Body of pancreas (tissue), 4 donors: Measurements from ENCODE around the gene PRAME. TPM values are rescaled to one million over a fixed set of nuclear protein-coding genes. Genes with fewer than 3 reads are reported as not detected.

Source experiments
- ATAC-seq: fragments of 150-250 bp; one replicate; pipeline ENCODE4 v1.9.1; 2016
- DNase-seq, 4 donors: peaks; one replicate each; pipeline ENCODE4 v3.0.0-alpha.2; 2019
- H3K27ac ChIP-seq, 4 donors: fragments of 200-600 bp; sonication (generic); 1 replicate in 3 of 4; 2 replicates in 1 of 4; pipeline versions ENCODE4 v1.5.1 to v1.6.1; 2016 to 2019; ENCODE audit warnings: mild to moderate bottlenecking in 1 of 4, mixed read lengths in 1 of 4, moderate library complexity in 1 of 4
- H3K27me3 ChIP-seq, 2 donors: fragments of 200-600 bp; sonication (generic); one replicate each; pipeline ENCODE4 v1.6.0; 2016; ENCODE audit warnings: mild to moderate bottlenecking in 1 of 2
- H3K36me3 ChIP-seq, 2 donors: fragments of 200-600 bp; sonication (generic); replicated peaks in 1 of 2; 2 replicates each; pipeline ENCODE4 v1.5.1; 2016; ENCODE audit warnings: low read depth in 2 of 2; ENCODE audit not compliant: insufficient read depth in 1 of 2
- H3K4me1 ChIP-seq: fragments of 200-600 bp; sonication (generic); one replicate; pipeline ENCODE4 v1.6.0; 2016
- H3K4me3 ChIP-seq, 2 donors: fragments of 200-600 bp; sonication (generic); 1 replicate in 1 of 2; 2 replicates in 1 of 2; pipeline ENCODE4 v1.5.1; 2016 to 2019
- H3K9me3 ChIP-seq, 3 donors: fragments of 200-600 bp; sonication (generic); 1 replicate in 2 of 3; 2 replicates in 1 of 3; pipeline ENCODE4 v1.5.1; 2016
- POLR2A ChIP-seq, 3 donors: fragments of 450-650 bp; IDR thresholded peaks; one replicate each; pipeline ENCODE4 v1.6.1; 2016; ENCODE audit warnings: antibody characterized with exemption in 3 of 3, mild to moderate bottlenecking in 2 of 3
- WGBS, 2 donors: methylation state at CpG; one replicate each; pipeline ENCODE4 v1.1.5; 2017; 5-methylcytosine and 5-hydroxymethylcytosine counted together
- intact Hi-C: fragments of 100-400 bp; cut with DNase I; formaldehyde crosslinking; loops from one replicate; pipeline ENCODE4 v1.15.1; 2023
- total RNA-seq, 2 donors: library from RNA; depleted of rRNA; stranded (reverse); fragments of >200 nt; gene quantifications; one replicate each; pipeline ENCODE4 v1.1.0, GENCODE V29; 2016
- TF ChIP-seq, protein P1 (sequence below), 7 experiments: fragments of 450-650 bp in 4 of 7; fragments of 200-600 bp in 3 of 7; sonication (generic) in 3 of 7; IDR thresholded peaks; one replicate each; pipeline ENCODE4 v1.5.1; 2016 to 2019; ENCODE audit warnings: antibody characterized with exemption in 7 of 7

Gene PRAME
- total RNA-seq, 2 donors from 2014 or later: not detected

DNA sequence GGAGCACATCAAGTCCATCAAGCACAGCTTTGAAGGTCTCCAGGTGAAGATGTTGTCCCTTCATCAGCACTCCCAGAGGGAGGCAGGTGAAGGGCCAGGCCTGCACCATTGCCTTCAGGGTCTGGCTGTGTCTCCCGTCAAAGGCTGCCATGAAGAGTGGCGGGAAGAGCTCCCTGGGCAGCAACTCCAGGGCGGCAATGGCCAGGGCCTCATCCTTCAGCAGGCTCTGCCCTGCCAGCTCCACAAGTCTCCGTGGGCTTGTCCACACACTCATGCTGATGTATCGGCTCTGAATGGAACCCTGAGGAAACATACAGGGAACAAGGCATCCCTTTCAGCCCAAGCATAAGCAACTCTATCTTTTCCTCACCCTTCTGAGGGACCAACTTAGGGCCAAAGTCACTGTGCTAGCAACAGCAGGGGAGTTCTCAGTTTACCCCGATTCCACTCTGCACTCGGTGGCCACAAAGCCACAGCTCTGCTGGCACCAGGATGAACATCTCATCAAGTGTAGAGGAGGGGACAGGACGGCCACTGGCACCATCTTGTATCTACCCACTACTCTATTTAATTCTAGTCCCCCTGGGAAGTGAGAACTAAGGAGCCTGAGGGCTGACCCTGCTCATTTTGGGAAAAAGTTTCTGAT, 8.2 kb downstream of the PRAME start:
- Histone ChIP-seq H3K9me3 (no peaks in the 10 kb centered on the region), H3K27ac (no peak overlapping the region), H3K36me3 (no peaks in the 10 kb centered on the region), H3K4me1 (no peaks in the 10 kb centered on the region), H3K4me3 (no peak overlapping the region), H3K27me3 (no peaks in the 10 kb centered on the region)
- intact Hi-C loops: no loop called here
- 78 to 81% methylated on average over 5 to 6 of the region's 8 CpGs for WGBS, 2 donors
- DNase-seq: no peak
- TF ChIP-seq, protein P1, sequence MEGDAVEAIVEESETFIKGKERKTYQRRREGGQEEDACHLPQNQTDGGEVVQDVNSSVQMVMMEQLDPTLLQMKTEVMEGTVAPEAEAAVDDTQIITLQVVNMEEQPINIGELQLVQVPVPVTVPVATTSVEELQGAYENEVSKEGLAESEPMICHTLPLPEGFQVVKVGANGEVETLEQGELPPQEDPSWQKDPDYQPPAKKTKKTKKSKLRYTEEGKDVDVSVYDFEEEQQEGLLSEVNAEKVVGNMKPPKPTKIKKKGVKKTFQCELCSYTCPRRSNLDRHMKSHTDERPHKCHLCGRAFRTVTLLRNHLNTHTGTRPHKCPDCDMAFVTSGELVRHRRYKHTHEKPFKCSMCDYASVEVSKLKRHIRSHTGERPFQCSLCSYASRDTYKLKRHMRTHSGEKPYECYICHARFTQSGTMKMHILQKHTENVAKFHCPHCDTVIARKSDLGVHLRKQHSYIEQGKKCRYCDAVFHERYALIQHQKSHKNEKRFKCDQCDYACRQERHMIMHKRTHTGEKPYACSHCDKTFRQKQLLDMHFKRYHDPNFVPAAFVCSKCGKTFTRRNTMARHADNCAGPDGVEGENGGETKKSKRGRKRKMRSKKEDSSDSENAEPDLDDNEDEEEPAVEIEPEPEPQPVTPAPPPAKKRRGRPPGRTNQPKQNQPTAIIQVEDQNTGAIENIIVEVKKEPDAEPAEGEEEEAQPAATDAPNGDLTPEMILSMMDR (IDR thresholded peaks at IDR 0.05): no peak
- no peak for TF ChIP-seq POLR2A (IDR thresholded peaks at IDR 0.05)
- no peak for ATAC-seq

DNA sequence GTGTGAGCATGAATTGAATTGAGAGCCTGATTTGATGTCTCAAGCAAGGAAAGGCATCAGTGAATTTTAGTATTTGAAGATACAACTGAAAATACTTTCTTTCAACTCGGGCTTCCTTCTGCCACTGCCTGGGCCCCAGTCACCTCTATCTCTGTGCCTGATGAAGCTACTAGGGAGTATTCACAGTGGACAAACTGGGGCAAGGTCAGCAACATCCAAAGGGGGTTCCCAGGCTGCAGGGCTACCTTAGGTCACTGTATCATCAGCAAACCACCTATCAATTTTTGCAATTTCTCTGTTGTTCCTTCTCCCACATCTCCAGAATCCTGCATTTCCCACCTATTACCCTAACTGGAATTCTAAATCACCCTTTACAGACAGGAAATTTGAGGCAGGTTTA, 10.2 kb downstream of the PRAME start:
- no peaks in the 10 kb centered on the region for H3K36me3 ChIP-seq
- no peaks in the 10 kb centered on the region for H3K9me3 ChIP-seq
- no peak overlapping the region for H3K4me3 ChIP-seq
- H3K27me3 ChIP-seq: no peaks in the 10 kb centered on the region
- intact Hi-C loops: no loop called here
- WGBS, 2 donors: 47 to 57% methylated on average over 1 of the region's 1 CpG
- TF ChIP-seq, protein P1 (IDR thresholded peaks at IDR 0.05): no peak
- no peak for TF ChIP-seq POLR2A (IDR thresholded peaks at IDR 0.05)
- ATAC-seq (no peak), DNase-seq (no peak)
- H3K4me1 ChIP-seq: no peaks in the 10 kb centered on the region
- no peak overlapping the region for H3K27ac ChIP-seq

DNA sequence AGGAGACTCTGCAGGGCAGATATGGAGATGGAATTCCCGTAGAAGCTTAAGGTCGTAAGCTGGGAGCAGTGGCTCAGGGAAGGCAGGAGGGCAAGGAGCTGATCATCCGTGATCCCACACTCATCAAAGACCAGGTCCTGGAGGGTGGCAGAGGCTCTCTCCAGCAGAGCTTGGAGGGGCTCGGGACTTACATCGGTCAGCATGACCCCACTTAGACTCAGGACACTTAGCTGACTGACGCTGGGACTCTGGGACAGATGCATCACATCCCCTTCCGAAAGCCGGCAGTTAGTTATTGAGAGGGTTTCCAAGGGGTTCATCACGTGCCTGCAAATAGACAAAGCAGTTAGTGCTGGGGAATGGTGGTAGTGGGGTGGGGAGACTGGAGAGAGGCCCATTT, 10.7 kb downstream of the PRAME start:
- Histone ChIP-seq H3K9me3 (no peaks in the 10 kb centered on the region), H3K27me3 (no peaks in the 10 kb centered on the region), H3K27ac (no peak overlapping the region), H3K4me3 (no peak overlapping the region), H3K36me3 (no peaks in the 10 kb centered on the region), H3K4me1 (no peaks in the 10 kb centered on the region)
- ATAC-seq (no peak), DNase-seq (no peak)
- TF ChIP-seq, protein P1 (IDR thresholded peaks at IDR 0.05): no peak
- TF ChIP-seq POLR2A (IDR thresholded peaks at IDR 0.05): no peak
- intact Hi-C loops: no loop called here
- 61 to 68% methylated on average over 4 to 8 of the region's 9 CpGs for WGBS, 2 donors

DNA sequence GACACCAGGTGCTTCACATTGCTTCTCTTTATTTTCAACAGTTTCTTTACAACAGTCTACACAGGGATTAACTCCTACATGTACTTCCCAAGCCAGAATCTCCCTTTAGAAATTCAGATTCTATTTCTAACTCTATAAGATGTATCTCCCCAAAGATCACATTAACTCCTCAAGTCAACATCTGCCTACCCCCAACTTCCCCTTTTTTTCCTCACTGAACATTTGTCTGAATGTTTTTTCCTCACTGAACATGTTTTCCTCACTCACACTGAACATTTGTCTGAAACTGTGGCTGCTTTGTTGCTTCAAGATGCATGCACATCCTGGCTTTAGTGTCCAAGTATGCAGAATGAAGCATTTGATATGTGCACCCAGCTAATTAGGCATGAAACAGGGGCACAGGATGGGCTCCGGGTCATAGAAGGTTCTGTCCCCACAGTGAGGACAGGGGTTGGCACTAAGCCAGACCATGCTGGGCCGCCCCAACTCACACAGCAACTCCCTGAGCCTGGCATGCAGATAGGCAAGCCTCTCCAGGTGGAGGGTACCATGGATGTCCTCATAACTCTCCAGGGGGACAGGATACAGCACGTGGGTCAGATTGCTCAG, 11.3 kb downstream of the PRAME start:
- Histone ChIP-seq H3K36me3 (no peaks in the 10 kb centered on the region), H3K9me3 (no peaks in the 10 kb centered on the region), H3K27me3 (no peaks in the 10 kb centered on the region), H3K27ac (no peak overlapping the region), H3K4me1 (no peaks in the 10 kb centered on the region), H3K4me3 (no peak overlapping the region)
- TF ChIP-seq, protein P1 (IDR thresholded peaks at IDR 0.05): no peak
- no peak for TF ChIP-seq POLR2A (IDR thresholded peaks at IDR 0.05)
- DNase-seq (no peak), ATAC-seq (no peak)
- intact Hi-C loops: no loop called here
- 32 to 56% methylated on average over 3 of the region's 3 CpGs for WGBS, 2 donors

DNA sequence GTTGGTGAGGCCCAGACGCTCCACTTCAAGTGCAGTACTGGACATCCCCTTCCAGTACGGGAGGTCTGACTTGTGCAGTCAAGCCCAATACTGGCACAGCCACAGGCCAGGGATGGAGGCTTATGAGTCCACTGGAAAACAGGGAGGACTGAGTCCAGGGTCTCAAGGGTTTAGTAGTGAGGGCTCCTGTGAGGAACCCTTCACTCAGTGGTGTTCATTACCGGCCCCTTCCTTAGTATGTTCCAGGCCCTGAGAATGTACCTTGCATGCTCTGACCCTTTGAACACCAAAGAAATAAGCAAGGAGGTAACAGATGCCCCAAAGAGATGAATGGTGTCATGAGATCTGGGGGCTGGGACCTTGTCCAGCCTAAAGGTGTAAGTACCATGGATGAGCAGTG, 11.8 kb downstream of the PRAME start:
- TF ChIP-seq, protein P1 (IDR thresholded peaks at IDR 0.05): no peak
- TF ChIP-seq POLR2A (IDR thresholded peaks at IDR 0.05): no peak
- Histone ChIP-seq H3K27me3 (no peaks in the 10 kb centered on the region), H3K27ac (no peak overlapping the region), H3K36me3 (no peaks in the 10 kb centered on the region), H3K4me3 (no peak overlapping the region), H3K4me1 (no peaks in the 10 kb centered on the region), H3K9me3 (no peaks in the 10 kb centered on the region)
- ATAC-seq (no peak), DNase-seq (no peak)
- WGBS, 2 donors: 71 to 92% methylated on average over 3 of the region's 3 CpGs
- intact Hi-C loops: no loop called here
